Measurements from ENCODE around the gene TMC2. TPM values are rescaled to one million over a fixed set of nuclear protein-coding genes. Genes with fewer than 3 reads are reported as not detected.
"Not testable (repeated sequence)": the region's sequence is repeated elsewhere in the genome, so short reads cannot be mapped to it uniquely, and the experiment has no call there.

TMC2 gene, protein sequence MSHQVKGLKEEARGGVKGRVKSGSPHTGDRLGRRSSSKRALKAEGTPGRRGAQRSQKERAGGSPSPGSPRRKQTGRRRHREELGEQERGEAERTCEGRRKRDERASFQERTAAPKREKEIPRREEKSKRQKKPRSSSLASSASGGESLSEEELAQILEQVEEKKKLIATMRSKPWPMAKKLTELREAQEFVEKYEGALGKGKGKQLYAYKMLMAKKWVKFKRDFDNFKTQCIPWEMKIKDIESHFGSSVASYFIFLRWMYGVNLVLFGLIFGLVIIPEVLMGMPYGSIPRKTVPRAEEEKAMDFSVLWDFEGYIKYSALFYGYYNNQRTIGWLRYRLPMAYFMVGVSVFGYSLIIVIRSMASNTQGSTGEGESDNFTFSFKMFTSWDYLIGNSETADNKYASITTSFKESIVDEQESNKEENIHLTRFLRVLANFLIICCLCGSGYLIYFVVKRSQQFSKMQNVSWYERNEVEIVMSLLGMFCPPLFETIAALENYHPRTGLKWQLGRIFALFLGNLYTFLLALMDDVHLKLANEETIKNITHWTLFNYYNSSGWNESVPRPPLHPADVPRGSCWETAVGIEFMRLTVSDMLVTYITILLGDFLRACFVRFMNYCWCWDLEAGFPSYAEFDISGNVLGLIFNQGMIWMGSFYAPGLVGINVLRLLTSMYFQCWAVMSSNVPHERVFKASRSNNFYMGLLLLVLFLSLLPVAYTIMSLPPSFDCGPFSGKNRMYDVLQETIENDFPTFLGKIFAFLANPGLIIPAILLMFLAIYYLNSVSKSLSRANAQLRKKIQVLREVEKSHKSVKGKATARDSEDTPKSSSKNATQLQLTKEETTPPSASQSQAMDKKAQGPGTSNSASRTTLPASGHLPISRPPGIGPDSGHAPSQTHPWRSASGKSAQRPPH
- under 1 TPM; 0.15 to 0.96 (median 0.33) TPM for total RNA-seq

DNA sequence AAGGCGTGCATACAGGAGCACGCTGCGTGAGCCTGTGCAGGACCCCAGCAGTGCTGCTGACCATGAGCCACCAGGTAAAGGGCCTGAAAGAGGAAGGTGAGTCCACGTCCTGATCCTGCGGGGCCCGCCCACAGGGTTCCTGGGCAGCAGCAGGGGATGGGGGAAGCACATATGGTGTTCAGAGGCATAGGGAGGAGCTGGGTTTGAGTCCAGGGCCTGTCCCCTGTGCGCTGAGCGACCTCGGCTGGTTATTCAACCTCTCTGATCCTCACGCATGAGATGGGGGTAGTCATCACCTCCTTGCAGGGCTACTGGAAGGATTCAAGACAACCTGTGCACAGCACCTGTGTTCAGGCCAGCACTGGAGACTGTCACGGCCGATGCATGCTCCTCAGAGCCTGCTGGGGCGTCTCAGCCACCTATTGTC, at the start of gene TMC2:
Gene TMC2 (plus strand): TSS at position 14 of the 427 bp plus-strand sequence. CDS start 49 bp downstream, at position 63.
- no peaks in the 10 kb centered on the region for H3K4me1 ChIP-seq
- no peak within 1 kb of the TSS for H3K4me3 ChIP-seq
- H3K36me3 ChIP-seq = no peaks in the 10 kb centered on the region
- intact Hi-C loops (cut with DNase I; ENCODE audit: low total_unique reads) = no loop called here
- H3K9me3 ChIP-seq = no peaks in the 10 kb centered on the region
- TF ChIP-seq, protein P1, sequence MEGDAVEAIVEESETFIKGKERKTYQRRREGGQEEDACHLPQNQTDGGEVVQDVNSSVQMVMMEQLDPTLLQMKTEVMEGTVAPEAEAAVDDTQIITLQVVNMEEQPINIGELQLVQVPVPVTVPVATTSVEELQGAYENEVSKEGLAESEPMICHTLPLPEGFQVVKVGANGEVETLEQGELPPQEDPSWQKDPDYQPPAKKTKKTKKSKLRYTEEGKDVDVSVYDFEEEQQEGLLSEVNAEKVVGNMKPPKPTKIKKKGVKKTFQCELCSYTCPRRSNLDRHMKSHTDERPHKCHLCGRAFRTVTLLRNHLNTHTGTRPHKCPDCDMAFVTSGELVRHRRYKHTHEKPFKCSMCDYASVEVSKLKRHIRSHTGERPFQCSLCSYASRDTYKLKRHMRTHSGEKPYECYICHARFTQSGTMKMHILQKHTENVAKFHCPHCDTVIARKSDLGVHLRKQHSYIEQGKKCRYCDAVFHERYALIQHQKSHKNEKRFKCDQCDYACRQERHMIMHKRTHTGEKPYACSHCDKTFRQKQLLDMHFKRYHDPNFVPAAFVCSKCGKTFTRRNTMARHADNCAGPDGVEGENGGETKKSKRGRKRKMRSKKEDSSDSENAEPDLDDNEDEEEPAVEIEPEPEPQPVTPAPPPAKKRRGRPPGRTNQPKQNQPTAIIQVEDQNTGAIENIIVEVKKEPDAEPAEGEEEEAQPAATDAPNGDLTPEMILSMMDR (IDR thresholded peaks at IDR 0.05) = no peak
- TF ChIP-seq POLR2AphosphoS5 (IDR thresholded peaks at IDR 0.05) (no peak), POLR2A (IDR thresholded peaks at IDR 0.05) (no peak)
- no peak within 1 kb of the TSS for H3K27ac ChIP-seq
- DNase-seq (ENCODE audit: low spot score in 2 of 2) = no peak
- H3K27me3 ChIP-seq = peaks cover 0 to 9% of the 10 kb centered on the region in 2 donors

DNA sequence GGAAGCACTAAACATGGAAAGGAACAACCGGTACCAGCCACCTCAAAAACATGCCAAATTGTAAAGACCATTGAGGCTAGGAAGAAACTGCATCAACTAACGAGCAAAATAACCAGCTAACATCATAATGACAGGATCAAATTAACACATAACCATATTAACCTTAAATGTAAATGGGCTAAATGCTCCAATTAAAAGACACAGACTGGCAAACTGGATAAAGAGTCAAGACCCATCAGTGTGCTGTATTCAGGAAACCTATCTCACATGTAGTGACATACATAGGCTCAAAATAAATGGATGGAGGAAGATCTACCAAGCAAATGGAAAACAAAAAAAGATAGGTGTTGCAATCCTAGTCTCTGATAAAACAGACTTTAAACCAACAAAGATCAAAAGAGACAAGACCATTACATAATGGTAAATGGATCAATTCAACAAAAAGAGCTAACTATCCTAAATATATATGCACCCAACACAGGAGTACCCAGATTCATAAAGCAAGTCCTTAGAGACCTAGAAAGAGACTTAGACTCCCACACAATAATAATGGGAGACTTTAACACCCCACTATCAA, 33.5 kb upstream of the TMC2 start:
- H3K27me3 ChIP-seq; H3K27ac ChIP-seq; DNase-seq (ENCODE audit: low spot score in 2 of 2); intact Hi-C loops (cut with DNase I; ENCODE audit: low total_unique reads); H3K9me3 ChIP-seq; H3K4me3 ChIP-seq; H3K4me1 ChIP-seq; H3K36me3 ChIP-seq: not testable (repeated sequence)

DNA sequence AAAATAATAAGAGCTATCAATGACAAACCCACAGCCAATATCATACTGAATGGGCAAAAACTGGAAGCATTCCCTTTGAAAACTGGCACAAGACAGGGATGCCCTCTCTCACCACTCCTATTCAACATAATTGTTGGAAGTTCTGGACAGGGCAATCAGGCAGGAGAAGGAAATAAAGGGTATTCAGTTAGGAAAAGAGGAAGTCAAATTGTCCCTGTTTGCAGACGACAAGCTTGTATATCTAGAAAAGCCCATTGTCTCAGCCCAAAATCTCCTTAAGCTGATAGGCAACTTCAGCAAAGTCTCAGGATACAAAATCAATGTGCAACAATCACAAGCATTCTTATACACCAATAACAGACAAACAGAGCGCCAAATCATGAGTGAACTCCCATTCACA, 31.6 kb upstream of the TMC2 start:
- H3K4me3 ChIP-seq; DNase-seq (ENCODE audit: low spot score in 2 of 2); intact Hi-C loops (cut with DNase I; ENCODE audit: low total_unique reads); H3K9me3 ChIP-seq; H3K36me3 ChIP-seq; H3K27ac ChIP-seq; H3K4me1 ChIP-seq; H3K27me3 ChIP-seq: not testable (repeated sequence)

DNA sequence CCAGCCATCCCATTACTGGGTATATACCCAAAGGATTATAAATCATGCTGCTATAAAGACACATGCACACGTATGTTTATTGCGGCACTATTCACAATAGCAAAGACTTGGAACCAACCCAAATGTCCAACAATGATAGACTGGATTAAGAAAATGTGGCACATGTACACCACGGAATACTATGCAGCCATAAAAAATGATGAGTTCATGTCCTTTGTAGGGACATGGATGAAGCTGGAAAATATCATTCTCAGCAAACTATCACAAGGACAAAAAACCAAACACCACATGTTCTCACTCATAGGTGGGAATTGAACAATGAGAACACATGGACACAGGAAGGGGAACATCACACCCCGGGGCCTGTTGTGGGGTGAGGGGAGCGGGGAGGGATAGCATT, 29.9 kb upstream of the TMC2 start:
- H3K27ac ChIP-seq; H3K27me3 ChIP-seq; H3K9me3 ChIP-seq; H3K4me3 ChIP-seq; H3K36me3 ChIP-seq; intact Hi-C loops (cut with DNase I; ENCODE audit: low total_unique reads); DNase-seq (ENCODE audit: low spot score in 2 of 2); H3K4me1 ChIP-seq: not testable (repeated sequence)

DNA sequence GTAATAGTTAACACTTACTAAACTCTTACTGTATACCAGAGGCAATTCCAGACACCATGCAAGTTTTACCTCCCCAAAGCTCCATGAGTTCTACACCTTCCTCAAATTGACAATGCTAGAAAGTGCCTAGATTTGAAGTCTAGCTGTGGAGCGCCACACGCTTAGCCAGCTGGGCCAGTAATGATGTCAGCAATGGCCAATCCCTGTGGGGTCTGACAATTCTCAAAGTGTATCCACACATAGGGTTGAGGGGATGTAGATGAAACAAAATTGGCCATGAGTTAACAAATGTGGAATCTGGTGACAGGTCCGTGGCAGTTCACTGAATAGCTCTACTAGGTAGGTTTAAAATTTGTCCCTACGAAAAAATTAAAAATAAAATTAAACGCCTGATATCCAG, 28.9 kb upstream of the TMC2 start:
- Histone ChIP-seq H3K27ac (no peak overlapping the region), H3K36me3 (no peaks in the 10 kb centered on the region), H3K4me3 (peak overlapping the region; percentile 65 to 87 (median 87)), H3K4me1 (no peaks in the 10 kb centered on the region), H3K9me3 (no peaks in the 10 kb centered on the region), H3K27me3 (no peaks in the 10 kb centered on the region)
- no peak for DNase-seq (ENCODE audit: low spot score in 2 of 2)
- intact Hi-C loops (cut with DNase I; ENCODE audit: low total_unique reads) = no loop called here
- TF ChIP-seq POLR2A (IDR thresholded peaks at IDR 0.05) = no peak
- no peak for TF ChIP-seq POLR2AphosphoS5 (IDR thresholded peaks at IDR 0.05)
- TF ChIP-seq, protein P1 (IDR thresholded peaks at IDR 0.05) = no peak

DNA sequence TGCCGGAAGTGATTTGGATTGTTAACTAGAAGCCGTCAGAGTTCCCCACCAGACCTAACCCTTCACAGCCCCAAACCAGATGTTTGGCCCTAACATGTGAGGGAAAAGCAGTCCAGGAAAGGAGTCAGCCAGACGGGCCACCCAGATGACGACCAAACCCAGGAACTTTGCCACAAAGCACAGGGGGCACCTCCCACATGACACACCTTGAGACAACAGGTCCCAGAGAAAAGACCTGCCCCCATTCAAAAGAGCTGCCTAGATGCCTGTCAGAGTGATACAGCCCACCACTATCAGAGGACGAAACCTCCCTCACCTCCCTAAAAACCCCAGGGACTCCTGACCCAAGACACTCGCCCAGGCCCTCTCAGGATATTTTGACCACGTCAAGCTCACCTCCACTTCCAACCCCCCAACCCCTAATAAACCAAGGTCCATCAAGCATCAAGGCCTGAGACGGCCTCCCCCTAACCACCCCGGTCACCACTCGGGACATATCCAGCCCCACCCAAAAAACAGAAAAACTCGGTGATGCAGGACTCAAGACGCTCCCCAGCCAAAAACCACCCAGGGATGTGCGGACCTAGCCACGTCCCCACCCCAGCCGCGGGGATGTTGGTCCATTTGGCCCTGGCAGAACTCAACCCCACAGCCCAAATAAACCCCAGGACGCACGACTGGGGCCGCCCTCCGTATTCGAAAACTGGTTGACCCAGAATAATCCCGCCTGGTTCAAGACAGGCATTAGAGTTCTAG, 28.3 kb upstream of the TMC2 start:
- no peaks in the 10 kb centered on the region for H3K36me3 ChIP-seq
- H3K4me1 ChIP-seq = no peaks in the 10 kb centered on the region
- TF ChIP-seq, protein P1 (IDR thresholded peaks at IDR 0.05) = no peak
- no peak for TF ChIP-seq POLR2AphosphoS5 (IDR thresholded peaks at IDR 0.05)
- no peak for TF ChIP-seq POLR2A (IDR thresholded peaks at IDR 0.05)
- peak overlapping the region; percentile 88 to 91 for H3K27ac ChIP-seq
- intact Hi-C loops (cut with DNase I; ENCODE audit: low total_unique reads) = no loop called here
- H3K27me3 ChIP-seq = no peaks in the 10 kb centered on the region
- peak overlapping the region; percentile 65 to 87 (median 87) for H3K4me3 ChIP-seq
- DNase-seq (ENCODE audit: low spot score in 2 of 2) = peak in 1 of 2 donors; percentile 26
- H3K9me3 ChIP-seq = no peaks in the 10 kb centered on the region

Data from breast epithelium (tissue), 4 donors.